GM18907 (cell line): ENCODE measurements around the gene PTH1R.

Experiments used
- ATAC-seq: cut with Tn5 transposase; IDR thresholded peaks from one replicate; pipeline ENCODE4 v1.9.1; 2021; ENCODE audit warnings: mild to moderate bottlenecking, moderate library complexity; ENCODE audit not compliant: unreplicated experiment

PTH1R gene

DNA sequence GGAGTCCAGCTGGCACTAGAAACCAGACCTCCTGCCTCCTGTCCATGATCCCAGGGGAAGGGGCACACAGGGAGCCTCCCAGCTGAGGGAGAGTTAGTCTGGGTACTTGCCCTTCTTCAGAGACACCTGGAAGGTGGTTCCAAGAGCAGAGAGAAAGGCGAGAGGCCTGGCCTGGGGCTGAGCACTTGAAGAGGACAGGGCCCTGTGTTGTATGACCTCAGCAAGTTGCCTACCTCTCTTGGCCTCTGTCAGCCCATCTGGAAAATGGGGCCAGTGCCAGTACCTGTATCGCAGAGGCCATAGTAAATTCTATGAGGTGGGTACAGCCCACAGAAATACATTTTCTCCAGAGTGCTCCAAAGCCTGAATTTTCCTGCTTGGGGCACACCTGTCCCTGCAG, 19.5 kb downstream of the PTH1R start:
- no peak for ATAC-seq

- ATAC-seq: no peak
These were observed 20.4 kb downstream of the PTH1R start for GRCh38 chr3:46897829-46898320.

- ATAC-seq: no peak
These were observed 21.0 kb downstream of the PTH1R start for GRCh38 chr3:46898321-46899150.

GRCh38 chr3:46899151-46900006, 21.9 kb downstream of the PTH1R start:
- no peak for ATAC-seq

- ATAC-seq: no peak
These were observed 22.4 kb downstream of the PTH1R start for GRCh38 chr3:46900007-46900292.

DNA sequence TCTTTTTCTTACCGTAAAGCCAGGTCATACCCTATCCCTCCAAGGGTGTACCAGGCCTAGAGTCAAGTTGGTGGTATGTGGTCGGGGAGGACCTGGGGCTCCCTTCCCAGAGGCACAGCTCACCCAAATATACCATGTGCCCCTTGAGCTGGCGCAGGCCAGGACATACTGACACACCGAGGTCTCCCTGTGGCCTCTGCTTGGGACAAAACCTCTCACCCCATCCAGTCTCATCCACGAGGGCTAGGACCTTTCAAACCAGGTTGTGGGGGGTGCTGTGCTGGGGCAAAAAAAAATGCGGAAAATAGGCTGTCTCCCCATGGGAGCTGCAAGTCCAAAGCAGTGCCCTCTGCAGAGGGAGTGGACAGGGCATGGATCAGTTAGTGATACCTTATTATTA, 22.8 kb downstream of the PTH1R start:
- no peak for ATAC-seq

GRCh38 chr3:46901061-46901460, 23.5 kb downstream of the PTH1R start:
- ATAC-seq: no peak

- ATAC-seq: no peak
These were observed 24.2 kb downstream of the PTH1R start for GRCh38 chr3:46901591-46902187.

GRCh38 chr3:46902188-46902631, 24.7 kb downstream of the PTH1R start:
- no peak for ATAC-seq

DNA sequence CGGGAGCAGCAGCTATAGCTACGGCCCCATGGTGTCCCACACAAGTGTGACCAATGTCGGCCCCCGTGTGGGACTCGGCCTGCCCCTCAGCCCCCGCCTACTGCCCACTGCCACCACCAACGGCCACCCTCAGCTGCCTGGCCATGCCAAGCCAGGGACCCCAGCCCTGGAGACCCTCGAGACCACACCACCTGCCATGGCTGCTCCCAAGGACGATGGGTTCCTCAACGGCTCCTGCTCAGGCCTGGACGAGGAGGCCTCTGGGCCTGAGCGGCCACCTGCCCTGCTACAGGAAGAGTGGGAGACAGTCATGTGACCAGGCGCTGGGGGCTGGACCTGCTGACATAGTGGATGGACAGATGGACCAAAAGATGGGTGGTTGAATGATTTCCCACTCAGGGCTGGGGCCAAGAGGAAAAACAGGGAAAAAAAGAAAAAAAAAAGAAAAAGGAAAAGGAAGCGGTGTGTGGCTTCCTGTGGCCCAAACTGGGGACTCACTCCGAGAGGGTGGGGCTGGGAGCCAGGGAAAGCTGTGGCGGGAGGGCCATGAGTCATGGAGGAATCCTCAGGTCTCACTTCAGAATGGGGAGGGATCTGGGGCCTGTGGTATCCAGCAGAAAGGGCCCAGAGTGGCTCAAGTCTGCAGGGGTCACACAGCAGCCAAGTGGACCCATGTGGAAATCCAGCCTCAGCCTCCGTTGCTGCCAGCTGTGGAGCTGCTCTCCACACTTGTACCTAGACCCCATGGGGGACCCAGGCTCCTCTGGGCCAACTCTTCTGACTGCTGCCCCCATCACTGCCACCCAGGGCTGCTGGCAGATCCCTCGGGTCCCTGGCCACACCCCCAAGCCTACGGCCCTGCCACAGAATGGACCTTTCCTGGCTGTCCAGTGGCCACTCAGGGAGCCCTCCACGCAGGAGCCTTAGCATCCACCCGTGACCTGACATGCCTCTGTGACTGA, 26.1 kb downstream of the PTH1R start:
- no peak for ATAC-seq

- ATAC-seq: no peak
These were observed 27.0 kb downstream of the PTH1R start for GRCh38 chr3:46904303-46905212.

DNA sequence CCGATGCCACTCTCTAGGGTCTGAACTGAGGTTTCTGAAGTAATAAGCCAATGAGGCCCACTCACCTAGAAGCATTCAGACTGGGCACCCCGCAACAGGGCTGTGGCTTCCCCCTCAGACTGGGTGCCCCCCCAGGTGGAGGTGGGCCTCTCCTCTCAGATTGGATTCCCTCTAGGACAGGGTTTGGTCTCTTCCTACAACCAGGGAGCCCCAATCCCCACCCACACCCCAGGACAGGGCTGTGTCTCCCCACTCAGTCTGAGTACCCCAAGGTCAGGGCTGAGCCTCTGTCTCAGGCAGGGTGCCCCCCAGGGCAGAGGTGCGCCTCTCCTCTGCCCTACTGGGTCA, 27.7 kb downstream of the PTH1R start:
- no peak for ATAC-seq

DNA sequence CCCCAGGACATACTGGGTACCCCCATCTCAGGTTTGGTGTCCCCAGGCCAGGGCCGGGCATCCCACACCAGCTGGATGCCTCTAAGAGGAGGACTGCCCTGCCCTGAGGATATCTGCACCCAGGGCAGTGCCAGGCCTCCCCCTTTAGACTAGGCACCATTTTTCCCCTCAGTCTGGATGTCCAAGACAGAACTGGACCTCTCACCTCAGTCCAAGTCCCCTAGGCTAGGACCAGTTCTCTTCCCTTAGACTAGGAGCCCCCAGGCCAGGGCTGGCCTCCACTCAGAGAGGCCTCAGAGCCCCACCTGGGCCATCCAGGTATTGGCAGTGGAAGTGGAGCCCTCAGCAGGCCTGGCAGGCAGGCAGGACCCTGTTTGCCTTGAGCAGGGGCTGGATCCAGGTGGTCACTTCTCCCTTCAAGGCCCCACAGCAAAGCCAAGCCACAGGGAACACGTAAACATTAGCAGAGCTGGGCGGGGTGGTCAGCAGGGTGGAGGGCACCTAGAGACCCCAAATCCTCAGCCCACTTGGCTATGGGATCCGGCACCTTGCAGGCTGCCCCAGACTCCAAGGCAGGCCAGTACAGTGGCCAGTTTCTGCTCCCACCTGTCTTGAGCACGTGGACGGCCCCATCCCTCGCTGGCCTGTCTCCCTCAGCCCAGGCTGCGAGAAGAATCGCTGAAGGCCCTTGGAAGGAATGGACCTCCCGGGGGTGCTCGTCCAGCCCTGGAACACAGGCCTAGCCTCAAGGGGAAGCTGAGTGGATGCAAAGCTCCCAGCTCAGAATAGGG, 28.3 kb downstream of the PTH1R start:
- no peak for ATAC-seq

GRCh38 chr3:46906471-46907058, 29.0 kb downstream of the PTH1R start:
- ATAC-seq: no peak

GRCh38 chr3:46907271-46907670, 29.8 kb downstream of the PTH1R start:
- no peak for ATAC-seq

GRCh38 chr3:46907960-46908293, 30.4 kb downstream of the PTH1R start:
- no peak for ATAC-seq

GRCh38 chr3:46908294-46908985, 30.9 kb downstream of the PTH1R start:
- ATAC-seq: no peak

- ATAC-seq: no peak
These were observed 31.5 kb downstream of the PTH1R start for GRCh38 chr3:46908986-46909534.
